Hepatocyte (in vitro differentiated cells): ENCODE data around the gene TNFAIP1. TPM values are rescaled to one million over a fixed set of nuclear protein-coding genes. Genes with fewer than 3 reads are reported as not detected.

Source experiments
- DNase-seq: peaks from one replicate; pipeline ENCODE4 v3.0.0-alpha.2; 2016; ENCODE audit warnings: low spot score
- H2AFZ ChIP-seq: fragments of 200-600 bp; sonication (generic); 2 replicates; pipeline ENCODE4 v1.6.0; 2016; ENCODE audit warnings: antibody characterized with exemption, mild to moderate bottlenecking
- H3K27ac ChIP-seq: fragments of 200-600 bp; sonication (generic); 2 replicates; pipeline ENCODE4 v1.5.1; 2016; ENCODE audit warnings: mild to moderate bottlenecking
- H3K27me3 ChIP-seq: fragments of 200-600 bp; sonication (generic); 2 replicates; pipeline ENCODE4 v1.6.1; 2016
- H3K36me3 ChIP-seq: fragments of 200-600 bp; sonication (generic); replicated peaks from 2 replicates; pipeline ENCODE4 v1.5.1; 2016; ENCODE audit warnings: low read depth; ENCODE audit not compliant: insufficient read depth
- H3K4me1 ChIP-seq: fragments of 200-600 bp; sonication (generic); 2 replicates; pipeline ENCODE4 v1.5.1; 2016; ENCODE audit warnings: mild to moderate bottlenecking, moderate library complexity; ENCODE audit not compliant: insufficient read depth
- H3K4me2 ChIP-seq: fragments of 200-600 bp; sonication (generic); 2 replicates; pipeline ENCODE4 v1.6.0; 2016
- H3K4me3 ChIP-seq: fragments of 200-600 bp; sonication (generic); 2 replicates; pipeline ENCODE4 v1.5.1; 2016; ENCODE audit warnings: mild to moderate bottlenecking
- H3K79me2 ChIP-seq: fragments of 200-600 bp; sonication (generic); 2 replicates; pipeline ENCODE4 v1.6.0; 2017; ENCODE audit warnings: mild to moderate bottlenecking
- H3K9me2 ChIP-seq: fragments of 200-600 bp; sonication (generic); replicated peaks from 2 replicates; pipeline ENCODE4 v1.6.0; 2017; ENCODE audit warnings: mild to moderate bottlenecking; ENCODE audit not compliant: insufficient read depth
- H3K9me3 ChIP-seq: fragments of 200-600 bp; sonication (generic); 2 replicates; pipeline ENCODE4 v1.5.1; 2016; ENCODE audit warnings: low read depth, mild to moderate bottlenecking
- H4K20me1 ChIP-seq: fragments of 200-600 bp; sonication (generic); 2 replicates; pipeline ENCODE4 v1.6.0; 2016; ENCODE audit warnings: mild to moderate bottlenecking; ENCODE audit not compliant: insufficient read depth, poor library complexity, severe bottlenecking
- CTCF ChIP-seq: fragments of 200-600 bp; sonication (generic); IDR thresholded peaks from 2 replicates; pipeline ENCODE4 v1.5.1; 2016; ENCODE audit warnings: antibody characterized with exemption, mild to moderate bottlenecking; ENCODE audit not compliant: poor library complexity
- EZH2 ChIP-seq: fragments of 200-600 bp; sonication (generic); IDR thresholded peaks from 2 replicates; pipeline ENCODE4 v1.6.1; 2016; ENCODE audit warnings: antibody characterized with exemption, mild to moderate bottlenecking, borderline replicate concordance
- EZH2phosphoT487 ChIP-seq: fragments of 200-600 bp; sonication (generic); IDR thresholded peaks from one replicate; pipeline ENCODE4 v1.6.1; 2018; ENCODE audit warnings: antibody characterized with exemption, mild to moderate bottlenecking, low read depth, moderate library complexity; ENCODE audit not compliant: unreplicated experiment, severe bottlenecking
- WGBS: methylation state at CpG from one replicate; pipeline ENCODE4 v1.1.6; 2016; ENCODE audit warnings: low lambda C conversion rate; ENCODE audit errors: missing lambda C conversion rate; 5-methylcytosine and 5-hydroxymethylcytosine counted together
- polyA plus RNA-seq: library from polyadenylated mRNA; unstranded; fragments of >200 nt; fragmentation: Nextera tagmentation; extraction: Ambion mirVana; gene quantifications from 2 replicates; pipeline ENCODE4 v1.2.1, GENCODE V29; 2016
- total RNA-seq: library from RNA; depleted of rRNA; stranded (reverse); fragments of >200 nt; gene quantifications from 2 replicates; pipeline ENCODE4 v1.2.3, GENCODE V29; 2014

TNFAIP1 gene
- total and polyA plus RNA-seq, 2 experiments from 2014 or later, result 37.6 to 39.0 TPM

- H3K4me1 ChIP-seq, result peaks cover 10% of the 10 kb centered on the region
- 97% methylated on average over 15 of the region's 15 CpGs for WGBS
- H3K79me2 ChIP-seq, result peaks cover 40% of the 10 kb centered on the region
- no peaks in the 10 kb centered on the region for H3K36me3 ChIP-seq
- DNase-seq, result no peak
- H3K4me3 ChIP-seq, result no peak overlapping the region
- no peaks in the 10 kb centered on the region for H3K9me2 ChIP-seq
- H3K27ac ChIP-seq, result no peak overlapping the region
- no peak overlapping the region for H3K4me2 ChIP-seq
- TF ChIP-seq CTCF (no peak), EZH2 (no peak), EZH2phosphoT487 (no peak)
- no peak overlapping the region for H2AFZ ChIP-seq
- H3K27me3 ChIP-seq, result no peaks in the 10 kb centered on the region
- H4K20me1 ChIP-seq, result peaks cover 8% of the 10 kb centered on the region
- H3K9me3 ChIP-seq, result no peaks in the 10 kb centered on the region
Observed at GRCh38 chr17:28339431-28339830, 3.9 kb downstream of the TNFAIP1 start.

GRCh38 chr17:28340374-28340773 is 4.8 kb downstream of the TNFAIP1 start:
- peaks cover 35% of the 10 kb centered on the region for H3K79me2 ChIP-seq
- H3K4me3 ChIP-seq, result no peak overlapping the region
- TF ChIP-seq CTCF, result no peak
- TF ChIP-seq EZH2phosphoT487, result no peak
- no peak for TF ChIP-seq EZH2
- H2AFZ ChIP-seq, result no peak overlapping the region
- DNase-seq, result no peak
- no peaks in the 10 kb centered on the region for H3K9me3 ChIP-seq
- H3K27ac ChIP-seq, result no peak overlapping the region
- H3K9me2 ChIP-seq, result no peaks in the 10 kb centered on the region
- H3K4me1 ChIP-seq, result peaks cover 7% of the 10 kb centered on the region
- H4K20me1 ChIP-seq, result peaks cover 8% of the 10 kb centered on the region
- no peaks in the 10 kb centered on the region for H3K27me3 ChIP-seq
- WGBS, result 87% methylated on average over 5 of the region's 6 CpGs
- H3K36me3 ChIP-seq, result no peaks in the 10 kb centered on the region
- no peak overlapping the region for H3K4me2 ChIP-seq

GRCh38 chr17:28341516-28341915 is 6.0 kb downstream of the TNFAIP1 start:
- H4K20me1 ChIP-seq, result peaks cover 8% of the 10 kb centered on the region
- no peak for DNase-seq
- no peaks in the 10 kb centered on the region for H3K36me3 ChIP-seq
- 96% methylated on average over 11 of the region's 11 CpGs for WGBS
- no peaks in the 10 kb centered on the region for H3K27me3 ChIP-seq
- H3K9me2 ChIP-seq, result no peaks in the 10 kb centered on the region
- H3K79me2 ChIP-seq, result peaks cover 34% of the 10 kb centered on the region
- no peak for TF ChIP-seq EZH2
- no peak for TF ChIP-seq EZH2phosphoT487
- no peak for TF ChIP-seq CTCF
- peaks cover 7% of the 10 kb centered on the region for H3K4me1 ChIP-seq
- H3K9me3 ChIP-seq, result no peaks in the 10 kb centered on the region
- H3K4me3 ChIP-seq, result no peak overlapping the region
- H3K4me2 ChIP-seq, result no peak overlapping the region
- no peak overlapping the region for H2AFZ ChIP-seq
- H3K27ac ChIP-seq, result no peak overlapping the region

GRCh38 chr17:28342313-28342712 is 6.8 kb downstream of the TNFAIP1 start:
- Histone ChIP-seq H3K9me2 (no peaks in the 10 kb centered on the region), H3K27ac (no peak overlapping the region), H3K9me3 (no peaks in the 10 kb centered on the region), H3K4me3 (no peak overlapping the region), H3K79me2 (peaks cover 26% of the 10 kb centered on the region), H2AFZ (no peak overlapping the region), H4K20me1 (peaks cover 8% of the 10 kb centered on the region), H3K4me2 (no peak overlapping the region), H3K36me3 (no peaks in the 10 kb centered on the region), H3K27me3 (no peaks in the 10 kb centered on the region), H3K4me1 (peaks cover 9% of the 10 kb centered on the region)
- no peak for DNase-seq
- WGBS, result 98% methylated on average over 14 of the region's 14 CpGs
- TF ChIP-seq EZH2phosphoT487 (no peak), EZH2 (no peak), CTCF (no peak)
